HCT116 (cell line): ENCODE data around the gene SIGLEC5.

Source experiments
- CEBPB ChIP-seq: IDR thresholded peaks from 2 replicates; pipeline ENCODE4 v1.6.1; 2012; ENCODE audit warnings: low read depth
- CTCF ChIP-seq, 3 experiments: fragments of 200-600 bp in 1 of 3; sonication (generic) in 1 of 3; IDR thresholded peaks in 2 of 3; conservative IDR thresholded peaks in 1 of 3; 2 replicates each; pipeline ENCODE4 v1.5.1; 2012 to 2017; ENCODE audit warnings: low read depth in 2 of 3, low read length in 2 of 3, antibody characterized with exemption in 1 of 3, borderline replicate concordance in 1 of 3, control low read depth in 1 of 3, mild to moderate bottlenecking in 1 of 3, mixed read lengths in 1 of 3, mixed run types in 1 of 3, moderate library complexity in 1 of 3; ENCODE audit not compliant: insufficient read depth in 1 of 3
- POLR2A ChIP-seq: IDR thresholded peaks from 2 replicates; pipeline ENCODE4 v1.7.0; 2011; ENCODE audit warnings: borderline replicate concordance; ENCODE audit not compliant: insufficient read depth, insufficient read length; ENCODE audit errors: extremely low read depth
- TCF7L2 ChIP-seq: IDR thresholded peaks from 2 replicates; pipeline ENCODE4 v1.7.0; 2011; ENCODE audit warnings: borderline replicate concordance, inconsistent platforms; ENCODE audit not compliant: insufficient read depth, insufficient read length; ENCODE audit errors: extremely low read depth

- TF ChIP-seq CTCF (IDR thresholded peaks at IDR 0.05 in 2 of 3, conservative IDR thresholded peaks at IDR 0.05 in 1 of 3; ENCODE audit: borderline replicate concordance in 1 of 3, insufficient read depth in 1 of 3, low read depth in 2 of 3, low read length in 2 of 3) = no peak
- no peak for TF ChIP-seq CEBPB
- no peak for TF ChIP-seq TCF7L2
- TF ChIP-seq POLR2A = no peak
Measured at GRCh38 chr19:51651216-51651846, 21.1 kb upstream of the SIGLEC5 start.
